Esophagus muscularis mucosa (tissue), 3 donors: ENCODE measurements around the gene SYT5.

Experiments used
- POLR2A ChIP-seq: fragments of 450-650 bp; IDR thresholded peaks from one replicate; pipeline ENCODE4 v1.6.1; 2017; ENCODE audit warnings: antibody characterized with exemption, moderate library complexity, mild to moderate bottlenecking, low read depth
- POLR2AphosphoS5 ChIP-seq, 2 donors: sonication (generic); formaldehyde crosslinking; IDR thresholded peaks; one replicate each; pipeline ENCODE4 v1.6.1; 2017; ENCODE audit warnings: antibody characterized with exemption in 2 of 2
- TF ChIP-seq, protein P1 (sequence below), 3 experiments: fragments of 200-600 bp in 2 of 3; fragments of 450-650 bp in 1 of 3; sonication (generic) in 2 of 3; IDR thresholded peaks; one replicate each; pipeline ENCODE4 v1.5.1; 2017 to 2019; ENCODE audit warnings: antibody characterized with exemption in 3 of 3, mild to moderate bottlenecking in 2 of 3, moderate library complexity in 1 of 3

DNA sequence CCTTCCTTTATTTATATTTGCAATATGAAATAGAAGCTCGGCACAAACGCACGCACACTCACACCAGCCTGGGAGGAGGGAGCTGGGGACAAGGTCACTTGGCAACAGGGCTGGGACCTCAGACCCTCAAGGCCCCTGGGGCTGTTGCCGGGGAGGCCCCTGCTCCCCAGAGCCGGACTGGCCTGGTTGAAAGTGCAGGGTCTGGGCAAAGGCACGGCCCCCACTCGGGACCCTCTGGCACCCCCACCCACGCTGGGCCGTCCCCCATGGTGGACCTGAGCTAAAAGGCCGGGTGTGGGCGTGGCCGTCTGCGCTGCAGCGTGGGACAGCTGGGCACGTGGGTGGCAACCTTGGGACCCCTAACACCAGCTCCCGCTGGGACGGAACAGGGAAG, 49.7 kb upstream of the SYT5 start:
- TF ChIP-seq, protein P1, sequence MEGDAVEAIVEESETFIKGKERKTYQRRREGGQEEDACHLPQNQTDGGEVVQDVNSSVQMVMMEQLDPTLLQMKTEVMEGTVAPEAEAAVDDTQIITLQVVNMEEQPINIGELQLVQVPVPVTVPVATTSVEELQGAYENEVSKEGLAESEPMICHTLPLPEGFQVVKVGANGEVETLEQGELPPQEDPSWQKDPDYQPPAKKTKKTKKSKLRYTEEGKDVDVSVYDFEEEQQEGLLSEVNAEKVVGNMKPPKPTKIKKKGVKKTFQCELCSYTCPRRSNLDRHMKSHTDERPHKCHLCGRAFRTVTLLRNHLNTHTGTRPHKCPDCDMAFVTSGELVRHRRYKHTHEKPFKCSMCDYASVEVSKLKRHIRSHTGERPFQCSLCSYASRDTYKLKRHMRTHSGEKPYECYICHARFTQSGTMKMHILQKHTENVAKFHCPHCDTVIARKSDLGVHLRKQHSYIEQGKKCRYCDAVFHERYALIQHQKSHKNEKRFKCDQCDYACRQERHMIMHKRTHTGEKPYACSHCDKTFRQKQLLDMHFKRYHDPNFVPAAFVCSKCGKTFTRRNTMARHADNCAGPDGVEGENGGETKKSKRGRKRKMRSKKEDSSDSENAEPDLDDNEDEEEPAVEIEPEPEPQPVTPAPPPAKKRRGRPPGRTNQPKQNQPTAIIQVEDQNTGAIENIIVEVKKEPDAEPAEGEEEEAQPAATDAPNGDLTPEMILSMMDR (IDR thresholded peaks at IDR 0.05), result no peak
- TF ChIP-seq POLR2AphosphoS5 (IDR thresholded peaks at IDR 0.05) (no peak), POLR2A (no peak)
